IMR-90 (cell line): Measurements from ENCODE around the gene RAP1A. TPM values are rescaled to one million over a fixed set of nuclear protein-coding genes. Genes with fewer than 3 reads are reported as not detected.

ENCODE experiments used
- ATAC-seq: fragments of 200-7000 bp; cut with Tn5 transposase; 2 replicates; pipeline ENCODE4 v1.9.1; 2020; ENCODE audit warnings: low read depth, mild to moderate bottlenecking, moderate library complexity
- BruUV-seq: library from RNA; stranded (reverse); fragments of 400-500 nt; replicated peaks from 2 replicates; lab custom pipeline; 2021; lab: Mats Ljungman, UMichigan
- CTCF ChIA-PET: fragments of 300-600 bp; formaldehyde crosslinking; extraction: SDS; loops from one replicate; lab custom pipeline; 2021; ENCODE audit warnings: antibody characterized with exemption; lab: Yijun Ruan, JAX
- POLR2A ChIA-PET: fragments of 300-600 bp; sonication (Branson Sonifier 250); formaldehyde crosslinking; loops from one replicate; lab custom pipeline; 2022; ENCODE audit warnings: antibody characterized with exemption; ENCODE audit not compliant: unreplicated experiment; lab: Charles Lee
- DNase-seq: peaks from one replicate; pipeline ENCODE4 v3.0.0; 2013
- H2AFZ ChIP-seq: replicated peaks from 2 replicates; pipeline ENCODE3; 2013; ENCODE audit warnings: low read length, mild to moderate bottlenecking; ENCODE audit not compliant: poor library complexity
- H2AK5ac ChIP-seq: 2 replicates; pipeline ENCODE4 v1.6.1; 2013; ENCODE audit warnings: low read depth, low read length, inconsistent platforms
- H2AK9ac ChIP-seq: replicated peaks from 2 replicates; pipeline ENCODE3; 2013; ENCODE audit warnings: mild to moderate bottlenecking, low read depth, low read length, moderate library complexity; ENCODE audit not compliant: poor library complexity
- H2BK120ac ChIP-seq: 2 replicates; pipeline ENCODE4 v1.6.1; 2013; ENCODE audit warnings: low read depth, low read length, inconsistent platforms
- H2BK15ac ChIP-seq: 3 replicates; pipeline ENCODE4 v1.6.1; 2013; ENCODE audit warnings: low read depth, low read length, inconsistent platforms
- H2BK20ac ChIP-seq: 2 replicates; pipeline ENCODE4 v1.6.1; 2013; ENCODE audit warnings: low read depth, mild to moderate bottlenecking, inconsistent platforms, low read length, moderate library complexity
- H2BK5ac ChIP-seq: 2 replicates; pipeline ENCODE4 v1.6.1; 2013; ENCODE audit warnings: mild to moderate bottlenecking, low read depth, low read length, inconsistent platforms; ENCODE audit not compliant: poor library complexity, severe bottlenecking
- H3K14ac ChIP-seq: replicated peaks from 2 replicates; pipeline ENCODE4 v1.6.1; 2013; ENCODE audit warnings: low read depth, low read length, inconsistent platforms
- H3K18ac ChIP-seq: 2 replicates; pipeline ENCODE4 v1.6.1; 2013; ENCODE audit warnings: low read depth, low read length, control low read depth
- H3K23ac ChIP-seq: 2 replicates; pipeline ENCODE4 v1.6.1; 2013; ENCODE audit warnings: low read depth, low read length, inconsistent platforms
- H3K27ac ChIP-seq: 2 replicates; pipeline ENCODE4 v1.5.1; 2013; ENCODE audit warnings: mild to moderate bottlenecking, control low read depth, low read length; ENCODE audit not compliant: insufficient read depth
- H3K27me3 ChIP-seq: 2 replicates; pipeline ENCODE4 v1.6.1; 2013; ENCODE audit warnings: low read length; ENCODE audit not compliant: control insufficient read depth, insufficient read depth
- H3K36me3 ChIP-seq: 2 replicates; pipeline ENCODE4 v1.6.1; 2013; ENCODE audit warnings: low read length, mixed read lengths; ENCODE audit not compliant: control insufficient read depth, insufficient read depth
- H3K4ac ChIP-seq: 2 replicates; pipeline ENCODE4 v1.6.1; 2013; ENCODE audit warnings: low read depth, low read length, inconsistent platforms
- H3K4me1 ChIP-seq: 2 replicates; pipeline ENCODE4 v1.6.1; 2013; ENCODE audit warnings: low read length, mixed read lengths; ENCODE audit not compliant: control insufficient read depth, insufficient read depth
- H3K4me2 ChIP-seq: 2 replicates; pipeline ENCODE4 v1.6.1; 2013; ENCODE audit warnings: low read depth, mild to moderate bottlenecking, control low read depth, low read length, moderate library complexity
- H3K4me3 ChIP-seq: 2 replicates; pipeline ENCODE4 v1.5.1; 2013; ENCODE audit warnings: low read depth, mild to moderate bottlenecking, control low read depth, low read length, moderate library complexity; ENCODE audit not compliant: insufficient read depth
- H3K56ac ChIP-seq: 2 replicates; pipeline ENCODE4 v1.6.1; 2013; ENCODE audit warnings: low read length, inconsistent platforms; ENCODE audit not compliant: insufficient read depth; ENCODE audit errors: extremely low read depth
- H3K79me1 ChIP-seq, 2 experiments: 2 replicates each; pipeline ENCODE4 v1.6.1; 2013; ENCODE audit warnings: low read length in 2 of 2, inconsistent platforms in 1 of 2, low read depth in 1 of 2
- H3K9ac ChIP-seq: 2 replicates; pipeline ENCODE4 v1.6.1; 2013; ENCODE audit warnings: low read depth, low read length, control low read depth
- H3K9me1 ChIP-seq: 2 replicates; pipeline ENCODE4 v1.6.1; 2013; ENCODE audit warnings: low read length, inconsistent platforms; ENCODE audit not compliant: insufficient read depth
- H3K9me3 ChIP-seq: 2 replicates; pipeline ENCODE4 v1.6.1; 2013; ENCODE audit warnings: low read length; ENCODE audit not compliant: control insufficient read depth, insufficient read depth
- H4K20me1 ChIP-seq: 2 replicates; pipeline ENCODE4 v1.6.1; 2013; ENCODE audit warnings: low read length, inconsistent platforms; ENCODE audit not compliant: insufficient read depth
- H4K5ac ChIP-seq: 2 replicates; pipeline ENCODE4 v1.6.1; 2013; ENCODE audit warnings: mild to moderate bottlenecking, low read depth, low read length, control low read depth
- H4K8ac ChIP-seq, 2 experiments: 2 replicates each; pipeline ENCODE4 v1.6.1; 2013; ENCODE audit warnings: low read depth in 2 of 2, low read length in 2 of 2, control low read depth in 1 of 2, inconsistent platforms in 1 of 2
- H4K91ac ChIP-seq: 2 replicates; pipeline ENCODE4 v1.6.1; 2013; ENCODE audit warnings: low read depth, low read length, inconsistent platforms; ENCODE audit not compliant: insufficient read depth
- CHD1 ChIP-seq: IDR thresholded peaks from 2 replicates; pipeline ENCODE4 v1.6.1; 2012; ENCODE audit warnings: low read depth, low read length, improper control_type of control experiment
- WGBS, 2 experiments: methylation state at CpG; one replicate each; pipeline versions ENCODE4 v1.1.5 to v1.1.7; 2013; ENCODE audit warnings: missing lambda C conversion rate in 2 of 2; ENCODE audit not compliant: insufficient read length in 1 of 2; ENCODE audit errors: extremely low coverage in 2 of 2; 5-methylcytosine and 5-hydroxymethylcytosine counted together
- dilution Hi-C: fragments of 300-500 bp; cut with HindIII; formaldehyde crosslinking; loops from one replicate; pipeline ENCODE4 v1.14.3; 2018; ENCODE audit warnings: low sequenced_read_pairs; ENCODE audit not compliant: unreplicated experiment
- in situ Hi-C: fragments of 300-500 bp; cut with MboI; formaldehyde crosslinking; loops from 3 replicates; pipeline ENCODE4 v1.14.3; 2019; ENCODE audit warnings: low sequenced_read_pairs, inconsistent platforms, mixed read lengths
- intact Hi-C: fragments of 100-400 bp; cut with micrococcal nuclease; formaldehyde crosslinking; loops from 2 replicates; pipeline ENCODE4 v1.10.0; 2022
- polyA plus RNA-seq, 3 experiments: library from polyadenylated mRNA; depleted of rRNA; stranded (reverse); fragments of >200 nt; gene quantifications; 2 replicates each; pipeline ENCODE4 v1.2.3, GENCODE V29; 2012; ENCODE audit warnings: low replicate concordance in 1 of 3
- total RNA-seq: library from RNA; depleted of rRNA; stranded (reverse); fragments of >200 nt; gene quantifications from 2 replicates; pipeline ENCODE4 v1.2.3, GENCODE V29; 2012

The RAP1A gene
- total and polyA plus RNA-seq, 2 of the 4 experiments (the other 2 are of a cell fraction): 18.1 to 43.6 TPM

DNA sequence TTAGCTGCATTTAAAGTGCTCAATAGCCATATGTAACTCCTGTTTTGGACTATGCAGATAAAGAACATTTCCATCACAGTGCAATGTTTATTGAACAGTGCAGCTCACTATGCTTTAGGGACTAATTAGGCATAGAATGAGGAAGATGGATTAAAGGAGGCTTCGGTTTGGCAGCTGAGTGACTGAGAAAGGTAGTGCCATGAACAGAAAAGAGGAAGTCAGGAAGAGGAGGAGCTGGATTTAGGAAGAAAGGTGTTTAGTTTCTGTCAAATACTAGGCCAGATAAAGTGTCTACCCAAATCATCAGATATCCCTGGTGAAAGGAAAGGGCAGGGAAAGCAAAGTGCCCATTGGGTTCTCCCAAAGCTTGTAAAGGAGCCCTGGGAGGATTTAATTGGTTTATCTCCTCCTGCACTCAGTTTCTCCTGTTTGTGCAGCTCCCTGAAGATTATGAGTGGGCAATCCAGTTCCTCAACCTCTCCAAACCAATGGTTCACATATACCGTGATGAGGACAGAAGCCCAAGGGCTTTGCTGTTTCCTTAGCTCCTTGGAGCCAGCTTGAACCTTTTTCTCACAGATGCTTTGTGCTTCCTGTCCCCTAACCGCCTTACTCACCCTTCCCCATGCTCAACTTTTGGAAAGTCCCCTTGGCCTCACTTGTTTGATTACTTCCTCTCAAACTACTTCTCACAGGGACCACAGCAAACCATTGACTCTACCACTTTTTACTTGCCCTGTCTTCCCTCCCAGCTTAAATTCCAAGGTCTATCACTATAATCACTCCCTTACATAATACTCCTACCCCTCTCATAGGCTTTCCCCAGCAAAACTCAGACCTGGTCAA, 3.5 kb upstream of the RAP1A start:
- intact Hi-C loops: no loop called here

More for the DNA sequence above, 3.5 kb upstream of the RAP1A start:
- H3K14ac ChIP-seq: no peak overlapping the region
- ChIA-PET POLR2A (no interaction called here), CTCF (interaction anchor here (0.6 to 0.7 kb wide), 3 partner anchors 39 to 99 kb away, joined by 3 to 6 read pairs (median 4); no protein-coding TSS in a partner anchor)
- H3K27ac ChIP-seq: no peak overlapping the region
- no peak for TF ChIP-seq CHD1
- H4K91ac ChIP-seq: no peak overlapping the region
- in situ Hi-C loops (no loop called here), dilution Hi-C loops (no loop called here)
- no peak overlapping the region for H3K4ac ChIP-seq
- no peak overlapping the region for H4K5ac ChIP-seq
- DNase-seq: peak; percentile 32
- no peak overlapping the region for H3K4me3 ChIP-seq
- no peak overlapping the region for H2AK5ac ChIP-seq
- no peaks in the 10 kb centered on the region for H3K27me3 ChIP-seq
- no peak overlapping the region for H3K56ac ChIP-seq
- H3K36me3 ChIP-seq: no peaks in the 10 kb centered on the region
- H3K9me1 ChIP-seq: peaks cover 4% of the 10 kb centered on the region; the same call in 1 of the 2 replicates
- BruUV-seq: no TSS peak
- H3K18ac ChIP-seq: no peak overlapping the region
- 50% methylated on average over 1 of the region's 3 CpGs; no CpG with 5 or more reads in 1 of the 2 experiments for WGBS, 2 experiments
- H2BK20ac ChIP-seq: no peak overlapping the region
- peaks cover 4% of the 10 kb centered on the region; the same call in 1 of the 2 replicates for H3K4me1 ChIP-seq
- peaks cover 11% of the 10 kb centered on the region; the same call in 1 of the 2 replicates for H4K20me1 ChIP-seq
- H3K9ac ChIP-seq: no peak overlapping the region
- H3K79me1 ChIP-seq: peaks cover 0 to 17% of the 10 kb centered on the region in 2 experiments; a peak in 3 of 4 replicates
- H2AK9ac ChIP-seq: no peak overlapping the region
- no peaks in the 10 kb centered on the region for H3K9me3 ChIP-seq
- 0 out of 2 replicates have a peak overlapping the region, but pooled peaks have one; percentile 11 for H3K23ac ChIP-seq
- H2BK120ac ChIP-seq: no peak overlapping the region
- ATAC-seq: no peak
- H2AFZ ChIP-seq: no peak overlapping the region
- no peak overlapping the region for H3K4me2 ChIP-seq
- H4K8ac ChIP-seq: no peak overlapping the region
- H2BK15ac ChIP-seq: no peak overlapping the region
- no peak overlapping the region for H2BK5ac ChIP-seq
